ENCODE data around the gene DRD3. TPM values are rescaled to one million over a fixed set of nuclear protein-coding genes. Genes with fewer than 3 reads are reported as not detected.

The DRD3 gene
- total and polyA plus RNA-seq, 2 donors (not counting 1 experiment from before 2014, with no cell fraction given): not detected

- DNase-seq (ENCODE audit: low read depth in 2 of 2): peak; percentile 65 to 82
- Histone ChIP-seq H4K20me1 (ENCODE audit: control insufficient read depth, extremely low read depth, insufficient read depth, low read length) (no peaks in the 10 kb centered on the region), H3K4me1 (ENCODE audit: control insufficient read depth, extremely low read depth, insufficient read depth, low read length) (peaks cover 5% of the 10 kb centered on the region), H3K4me2 (ENCODE audit: extremely low read depth, insufficient read depth, low read length) (peak overlapping the region; percentile 85), H3K27ac (ENCODE audit: insufficient read depth, low read length) (peak overlapping the region; percentile 70), H3K36me3 (ENCODE audit: control insufficient read depth, insufficient read depth, low read length) (no peaks in the 10 kb centered on the region), H3K9me3 (ENCODE audit: control insufficient read depth, insufficient read depth, low read depth, low read length) (no peaks in the 10 kb centered on the region), H3K4me3 (replicated peaks in 1 of 4; ENCODE audit: control extremely low read depth in 1 of 4, insufficient read depth in 1 of 4, low read depth in 3 of 4, low read length in 4 of 4) (peak overlapping the region; percentile 24 to 48 (median 40)), H2AFZ (ENCODE audit: low read length) (peak overlapping the region; percentile 78), H3K79me2 (ENCODE audit: control insufficient read depth, insufficient read depth, low read length) (no peaks in the 10 kb centered on the region), H3K9ac (ENCODE audit: insufficient read depth, low read length) (peak overlapping the region; percentile 1), H3K27me3 (ENCODE audit: control insufficient read depth, insufficient read depth, low read length) (no peaks in the 10 kb centered on the region)
- TF ChIP-seq, protein P1, sequence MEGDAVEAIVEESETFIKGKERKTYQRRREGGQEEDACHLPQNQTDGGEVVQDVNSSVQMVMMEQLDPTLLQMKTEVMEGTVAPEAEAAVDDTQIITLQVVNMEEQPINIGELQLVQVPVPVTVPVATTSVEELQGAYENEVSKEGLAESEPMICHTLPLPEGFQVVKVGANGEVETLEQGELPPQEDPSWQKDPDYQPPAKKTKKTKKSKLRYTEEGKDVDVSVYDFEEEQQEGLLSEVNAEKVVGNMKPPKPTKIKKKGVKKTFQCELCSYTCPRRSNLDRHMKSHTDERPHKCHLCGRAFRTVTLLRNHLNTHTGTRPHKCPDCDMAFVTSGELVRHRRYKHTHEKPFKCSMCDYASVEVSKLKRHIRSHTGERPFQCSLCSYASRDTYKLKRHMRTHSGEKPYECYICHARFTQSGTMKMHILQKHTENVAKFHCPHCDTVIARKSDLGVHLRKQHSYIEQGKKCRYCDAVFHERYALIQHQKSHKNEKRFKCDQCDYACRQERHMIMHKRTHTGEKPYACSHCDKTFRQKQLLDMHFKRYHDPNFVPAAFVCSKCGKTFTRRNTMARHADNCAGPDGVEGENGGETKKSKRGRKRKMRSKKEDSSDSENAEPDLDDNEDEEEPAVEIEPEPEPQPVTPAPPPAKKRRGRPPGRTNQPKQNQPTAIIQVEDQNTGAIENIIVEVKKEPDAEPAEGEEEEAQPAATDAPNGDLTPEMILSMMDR (conservative IDR thresholded peaks at IDR 0.05 in 1 of 2, IDR thresholded peaks at IDR 0.05 in 1 of 2; ENCODE audit: low read depth in 1 of 2, low read length in 2 of 2): no peak
- TF ChIP-seq EZH2 (IDR thresholded peaks at IDR 0.05; ENCODE audit: low read length, missing control alignments): no peak
Measured at GRCh38 chr3:114213627-114214541, 35.0 kb upstream of the DRD3 start.

DNA sequence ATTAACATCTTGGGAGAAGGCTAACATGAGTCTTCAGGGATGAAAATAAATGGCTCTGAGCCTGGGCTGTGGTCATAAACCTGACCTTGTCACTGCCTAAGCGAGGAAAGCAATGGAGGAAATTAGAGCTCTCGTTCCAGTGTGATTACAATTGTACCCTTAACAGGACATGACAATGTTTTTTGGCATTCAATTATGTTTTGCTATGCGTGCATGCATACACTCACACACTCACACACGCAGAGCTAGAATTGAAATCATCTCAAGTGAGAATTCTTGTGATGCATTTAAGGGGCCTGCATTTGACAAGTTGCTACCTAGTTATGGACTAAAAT is 34.4 kb upstream of the DRD3 start:
- Histone ChIP-seq H3K27ac (ENCODE audit: insufficient read depth, low read length) (peak overlapping the region; percentile 58), H3K4me1 (ENCODE audit: control insufficient read depth, extremely low read depth, insufficient read depth, low read length) (peaks cover 5% of the 10 kb centered on the region), H3K4me3 (replicated peaks in 1 of 4; ENCODE audit: control extremely low read depth in 1 of 4, insufficient read depth in 1 of 4, low read depth in 3 of 4, low read length in 4 of 4) (peak overlapping the region; percentile 24 to 48 (median 37)), H3K9me3 (ENCODE audit: control insufficient read depth, insufficient read depth, low read depth, low read length) (no peaks in the 10 kb centered on the region), H3K36me3 (ENCODE audit: control insufficient read depth, insufficient read depth, low read length) (no peaks in the 10 kb centered on the region), H4K20me1 (ENCODE audit: control insufficient read depth, extremely low read depth, insufficient read depth, low read length) (no peaks in the 10 kb centered on the region), H3K27me3 (ENCODE audit: control insufficient read depth, insufficient read depth, low read length) (no peaks in the 10 kb centered on the region), H3K4me2 (ENCODE audit: extremely low read depth, insufficient read depth, low read length) (peak overlapping the region; percentile 85), H2AFZ (ENCODE audit: low read length) (no peak overlapping the region), H3K9ac (ENCODE audit: insufficient read depth, low read length) (no peak overlapping the region), H3K79me2 (ENCODE audit: control insufficient read depth, insufficient read depth, low read length) (no peaks in the 10 kb centered on the region)
- TF ChIP-seq, protein P1 (conservative IDR thresholded peaks at IDR 0.05 in 1 of 2, IDR thresholded peaks at IDR 0.05 in 1 of 2; ENCODE audit: low read depth in 1 of 2, low read length in 2 of 2): no peak
- TF ChIP-seq EZH2 (IDR thresholded peaks at IDR 0.05; ENCODE audit: low read length, missing control alignments): no peak
- DNase-seq (ENCODE audit: low read depth in 2 of 2): peak; percentile 40 to 62

GRCh38 chr3:114212646-114213045 is 33.8 kb upstream of the DRD3 start:
- Histone ChIP-seq H3K9ac (ENCODE audit: insufficient read depth, low read length) (no peak overlapping the region), H3K4me3 (replicated peaks in 1 of 4; ENCODE audit: control extremely low read depth in 1 of 4, insufficient read depth in 1 of 4, low read depth in 3 of 4, low read length in 4 of 4) (no peak overlapping the region), H3K4me2 (ENCODE audit: extremely low read depth, insufficient read depth, low read length) (no peak overlapping the region), H4K20me1 (ENCODE audit: control insufficient read depth, extremely low read depth, insufficient read depth, low read length) (no peaks in the 10 kb centered on the region), H3K36me3 (ENCODE audit: control insufficient read depth, insufficient read depth, low read length) (no peaks in the 10 kb centered on the region), H2AFZ (ENCODE audit: low read length) (no peak overlapping the region), H3K27me3 (ENCODE audit: control insufficient read depth, insufficient read depth, low read length) (no peaks in the 10 kb centered on the region), H3K9me3 (ENCODE audit: control insufficient read depth, insufficient read depth, low read depth, low read length) (no peaks in the 10 kb centered on the region), H3K27ac (ENCODE audit: insufficient read depth, low read length) (no peak overlapping the region), H3K79me2 (ENCODE audit: control insufficient read depth, insufficient read depth, low read length) (no peaks in the 10 kb centered on the region), H3K4me1 (ENCODE audit: control insufficient read depth, extremely low read depth, insufficient read depth, low read length) (peaks cover 5% of the 10 kb centered on the region)
- no peak for TF ChIP-seq EZH2 (IDR thresholded peaks at IDR 0.05; ENCODE audit: low read length, missing control alignments)
- TF ChIP-seq, protein P1 (conservative IDR thresholded peaks at IDR 0.05 in 1 of 2, IDR thresholded peaks at IDR 0.05 in 1 of 2; ENCODE audit: low read depth in 1 of 2, low read length in 2 of 2): no peak
- DNase-seq (ENCODE audit: low read depth in 2 of 2): no peak
